ENCODE results near the gene IGSF3. TPM values are rescaled to one million over a fixed set of nuclear protein-coding genes. Genes with fewer than 3 reads are reported as not detected.
"Not testable (repeated sequence)": the region's sequence is repeated elsewhere in the genome, so short reads cannot be mapped to it uniquely, and the experiment has no call there.

Gene IGSF3
- total RNA-seq, 1 experiment from 2014 or later, result 24.9 TPM

- DNase-seq (ENCODE audit: low read depth), result not testable (repeated sequence)
These were observed 69.0 kb downstream of the IGSF3 start for GRCh38 chr1:116598420-116599036.

- DNase-seq (ENCODE audit: low read depth), result not testable (repeated sequence)
These were observed 70.1 kb downstream of the IGSF3 start for GRCh38 chr1:116597388-116597787.

GRCh38 chr1:116596742-116597307 lies 70.7 kb downstream of the IGSF3 start:
- not testable (repeated sequence) for DNase-seq (ENCODE audit: low read depth)

- DNase-seq (ENCODE audit: low read depth), result peak; percentile 38
These were observed 71.4 kb downstream of the IGSF3 start for GRCh38 chr1:116595946-116596741.

GRCh38 chr1:116595065-116595840 lies 72.3 kb downstream of the IGSF3 start:
- not testable (repeated sequence) for DNase-seq (ENCODE audit: low read depth)

GRCh38 chr1:116593977-116594376 lies 73.6 kb downstream of the IGSF3 start:
- DNase-seq (ENCODE audit: low read depth), result not testable (repeated sequence)

- not testable (repeated sequence) for DNase-seq (ENCODE audit: low read depth)
These were observed 74.1 kb downstream of the IGSF3 start for GRCh38 chr1:116593401-116593800.

- not testable (repeated sequence) for DNase-seq (ENCODE audit: low read depth)
These were observed 75.5 kb downstream of the IGSF3 start for GRCh38 chr1:116591951-116592605.

- not testable (repeated sequence) for DNase-seq (ENCODE audit: low read depth)
These were observed 76.3 kb downstream of the IGSF3 start for GRCh38 chr1:116591006-116591950.

- not testable (repeated sequence) for DNase-seq (ENCODE audit: low read depth)
These were observed 77.1 kb downstream of the IGSF3 start for GRCh38 chr1:116590359-116591005.

GRCh38 chr1:116589101-116589735 lies 78.3 kb downstream of the IGSF3 start:
- peak; percentile 66 for DNase-seq (ENCODE audit: low read depth)

GRCh38 chr1:116587501-116588227 lies 79.9 kb downstream of the IGSF3 start:
- DNase-seq (ENCODE audit: low read depth), result no peak

- DNase-seq (ENCODE audit: low read depth), result peak; percentile 35
These were observed 80.8 kb downstream of the IGSF3 start for GRCh38 chr1:116586741-116587143.

- DNase-seq (ENCODE audit: low read depth), result no peak
These were observed 81.6 kb downstream of the IGSF3 start for GRCh38 chr1:116585886-116586285.

GRCh38 chr1:116581323-116581885 lies 86.1 kb downstream of the IGSF3 start:
- no peak for DNase-seq (ENCODE audit: low read depth)

GRCh38 chr1:116580446-116581322 lies 86.8 kb downstream of the IGSF3 start:
- DNase-seq (ENCODE audit: low read depth), result peak; percentile 47

- no peak for DNase-seq (ENCODE audit: low read depth)
These were observed 88.2 kb downstream of the IGSF3 start for GRCh38 chr1:116579259-116579875.
